NCI-H1930 (cell line): Measurements from ENCODE around the gene TMEM212.
"Not testable (repeated sequence)": the region's sequence is repeated elsewhere in the genome, so short reads cannot be mapped to it uniquely, and the experiment has no call there.

Experiments used
- DNase-seq, 2 experiments: peaks; one replicate each; lab custom pipeline; 2025; lab: John Stamatoyannopoulos, UW

The TMEM212 gene

GRCh38 chr3:171892457-171892856 lies 49.3 kb downstream of the TMEM212 start:
- DNase-seq = no peak

- no peak for DNase-seq
Observed at GRCh38 chr3:171895291-171895690, 52.1 kb downstream of the TMEM212 start.

GRCh38 chr3:171895900-171896299 lies 52.8 kb downstream of the TMEM212 start:
- no peak for DNase-seq

GRCh38 chr3:171896316-171896715 lies 53.2 kb downstream of the TMEM212 start:
- DNase-seq = no peak

- DNase-seq = no peak
Observed at GRCh38 chr3:171898192-171898591, 55.0 kb downstream of the TMEM212 start.

GRCh38 chr3:171900446-171900845 lies 57.3 kb downstream of the TMEM212 start:
- no peak for DNase-seq

GRCh38 chr3:171901615-171902312 lies 58.6 kb downstream of the TMEM212 start:
- no peak for DNase-seq

- DNase-seq = no peak
Observed at GRCh38 chr3:171904829-171905228, 61.7 kb downstream of the TMEM212 start.

GRCh38 chr3:171906503-171906902 lies 63.4 kb downstream of the TMEM212 start:
- DNase-seq = not testable (repeated sequence)

- no peak for DNase-seq
Observed at GRCh38 chr3:171906951-171907676, 64.0 kb downstream of the TMEM212 start.

- DNase-seq = no peak
Observed at GRCh38 chr3:171907761-171908160, 64.6 kb downstream of the TMEM212 start.

GRCh38 chr3:171908731-171909130 lies 65.6 kb downstream of the TMEM212 start:
- DNase-seq = no peak
